ENCODE data around the gene CYTH1. TPM values are rescaled to one million over a fixed set of nuclear protein-coding genes. Genes with fewer than 3 reads are reported as not detected.
A peak's percentile ranks its signal among the peaks of the same experiment; 100 is the strongest.

Gene CYTH1
- total RNA-seq, 1 donor from 2014 or later = 80.8 TPM

GRCh38 chr17:78767806-78768205, 14.3 kb downstream of the CYTH1 start:
- H3K4me1 Mint-ChIP-seq (ENCODE audit: low read depth) = peaks cover 21% of the 10 kb centered on the region
- no peaks in the 10 kb centered on the region for H3K27me3 Mint-ChIP-seq (ENCODE audit: low read depth)
- DNase-seq (ENCODE audit: low spot score) = no peak
- no peak overlapping the region for H3K27ac Mint-ChIP-seq (ENCODE audit: unreplicated experiment)
- no peak for TF ChIP-seq CTCF (IDR thresholded peaks at IDR 0.05)
- H3K9me3 Mint-ChIP-seq (ENCODE audit: low read depth) = no peaks in the 10 kb centered on the region
- H3K4me3 Mint-ChIP-seq (ENCODE audit: unreplicated experiment) = no peak overlapping the region
- H3K36me3 Mint-ChIP-seq (ENCODE audit: low read depth) = no peaks in the 10 kb centered on the region

- Mint-ChIP-seq H3K36me3 (ENCODE audit: low read depth) (no peaks in the 10 kb centered on the region), H3K9me3 (ENCODE audit: low read depth) (no peaks in the 10 kb centered on the region), H3K4me1 (ENCODE audit: low read depth) (peaks cover 19% of the 10 kb centered on the region), H3K27me3 (ENCODE audit: low read depth) (no peaks in the 10 kb centered on the region), H3K4me3 (ENCODE audit: unreplicated experiment) (no peak overlapping the region), H3K27ac (ENCODE audit: unreplicated experiment) (no peak overlapping the region)
- no peak for TF ChIP-seq CTCF (IDR thresholded peaks at IDR 0.05)
- no peak for DNase-seq (ENCODE audit: low spot score)
These were observed 15.3 kb downstream of the CYTH1 start for GRCh38 chr17:78766743-78767294.

GRCh38 chr17:78766225-78766624, 15.8 kb downstream of the CYTH1 start:
- Mint-ChIP-seq H3K27ac (ENCODE audit: unreplicated experiment) (no peak overlapping the region), H3K4me1 (ENCODE audit: low read depth) (peaks cover 19% of the 10 kb centered on the region), H3K36me3 (ENCODE audit: low read depth) (no peaks in the 10 kb centered on the region), H3K9me3 (ENCODE audit: low read depth) (no peaks in the 10 kb centered on the region), H3K27me3 (ENCODE audit: low read depth) (no peaks in the 10 kb centered on the region), H3K4me3 (ENCODE audit: unreplicated experiment) (no peak overlapping the region)
- TF ChIP-seq CTCF (IDR thresholded peaks at IDR 0.05) = no peak
- no peak for DNase-seq (ENCODE audit: low spot score)

- no peak for DNase-seq (ENCODE audit: low spot score)
- H3K27ac Mint-ChIP-seq (ENCODE audit: unreplicated experiment) = no peak overlapping the region
- no peaks in the 10 kb centered on the region for H3K36me3 Mint-ChIP-seq (ENCODE audit: low read depth)
- no peaks in the 10 kb centered on the region for H3K27me3 Mint-ChIP-seq (ENCODE audit: low read depth)
- TF ChIP-seq CTCF (IDR thresholded peaks at IDR 0.05) = no peak
- peaks cover 19% of the 10 kb centered on the region for H3K4me1 Mint-ChIP-seq (ENCODE audit: low read depth)
- H3K4me3 Mint-ChIP-seq (ENCODE audit: unreplicated experiment) = no peak overlapping the region
- no peaks in the 10 kb centered on the region for H3K9me3 Mint-ChIP-seq (ENCODE audit: low read depth)
These were observed 16.3 kb downstream of the CYTH1 start for GRCh38 chr17:78765821-78766220.

GRCh38 chr17:78764871-78765270, 17.2 kb downstream of the CYTH1 start:
- Mint-ChIP-seq H3K9me3 (ENCODE audit: low read depth) (no peaks in the 10 kb centered on the region), H3K27ac (ENCODE audit: unreplicated experiment) (peak overlapping the region; percentile 13)
- no peak for DNase-seq (ENCODE audit: low spot score)

More at GRCh38 chr17:78764871-78765270, 17.2 kb downstream of the CYTH1 start:
- TF ChIP-seq CTCF (IDR thresholded peaks at IDR 0.05) = no peak
- peaks cover 21% of the 10 kb centered on the region for H3K4me1 Mint-ChIP-seq (ENCODE audit: low read depth)
- H3K36me3 Mint-ChIP-seq (ENCODE audit: low read depth) = no peaks in the 10 kb centered on the region
- H3K4me3 Mint-ChIP-seq (ENCODE audit: unreplicated experiment) = no peak overlapping the region
- no peaks in the 10 kb centered on the region for H3K27me3 Mint-ChIP-seq (ENCODE audit: low read depth)
